PC-3 (cell line): ENCODE measurements around the gene ARMH4. TPM values are rescaled to one million over a fixed set of nuclear protein-coding genes. Genes with fewer than 3 reads are reported as not detected.

Experiments used
- ATAC-seq: fragments of 200-7000 bp; cut with Tn5 transposase; 2 replicates; pipeline ENCODE4 v1.9.1; 2020; ENCODE audit warnings: mild to moderate bottlenecking, moderate library complexity
- BruUV-seq: library from RNA; stranded (reverse); fragments of 400-500 nt; replicated peaks from 2 replicates; lab custom pipeline; 2021; lab: Mats Ljungman, UMichigan
- CTCF ChIA-PET: fragments of 300-600 bp; sonication (Branson Sonifier 250); formaldehyde crosslinking; loops from one replicate; lab custom pipeline; 2022; ENCODE audit warnings: antibody characterized with exemption; lab: Charles Lee
- POLR2A ChIA-PET: fragments of 300-600 bp; sonication (Branson Sonifier 250); formaldehyde crosslinking; loops from one replicate; lab custom pipeline; 2022; ENCODE audit warnings: antibody characterized with exemption; ENCODE audit not compliant: unreplicated experiment; lab: Charles Lee
- DNase-seq: peaks from one replicate; pipeline ENCODE4 v3.0.0-alpha.2; 2015
- H2AFZ ChIP-seq: fragments of 300-600 bp; sonication (generic); 2 replicates; pipeline ENCODE4 v1.6.0; 2016; ENCODE audit warnings: antibody characterized with exemption, low read length
- H3F3A ChIP-seq: fragments of 300-600 bp; sonication (generic); one replicate; pipeline ENCODE4 v1.6.0; 2017; ENCODE audit warnings: antibody characterized with exemption, low read length, control low read depth, mild to moderate bottlenecking; ENCODE audit not compliant: unreplicated experiment
- H3K27ac ChIP-seq: fragments of 300-600 bp; sonication (generic); 2 replicates; pipeline ENCODE4 v1.5.1; 2016; ENCODE audit warnings: mild to moderate bottlenecking, low read length
- H3K27me3 ChIP-seq: fragments of 300-600 bp; sonication (generic); 2 replicates; pipeline ENCODE4 v1.6.1; 2016; ENCODE audit warnings: low read length, mixed read lengths
- H3K36me3 ChIP-seq: fragments of 300-600 bp; sonication (generic); 2 replicates; pipeline ENCODE4 v1.6.1; 2016; ENCODE audit warnings: low read depth, mixed run types, low read length, mixed read lengths
- H3K4me1 ChIP-seq: fragments of 300-600 bp; sonication (generic); 2 replicates; pipeline ENCODE4 v1.5.1; 2016; ENCODE audit warnings: low read length; ENCODE audit not compliant: insufficient read depth
- H3K4me2 ChIP-seq: fragments of 300-600 bp; sonication (generic); 2 replicates; pipeline ENCODE4 v1.6.0; 2016; ENCODE audit warnings: low read length
- H3K4me3 ChIP-seq: fragments of 300-600 bp; sonication (generic); 2 replicates; pipeline ENCODE4 v1.5.1; 2016; ENCODE audit warnings: mild to moderate bottlenecking, low read length, mixed read lengths
- H3K79me2 ChIP-seq: fragments of 300-600 bp; sonication (generic); 2 replicates; pipeline ENCODE4 v1.6.1; 2017; ENCODE audit warnings: low read length, mixed read lengths
- H3K9ac ChIP-seq: fragments of 300-600 bp; sonication (generic); 2 replicates; pipeline ENCODE4 v1.6.0; 2016; ENCODE audit warnings: mild to moderate bottlenecking, low read length
- H3K9me2 ChIP-seq: fragments of 300-600 bp; sonication (generic); replicated peaks from 2 replicates; pipeline ENCODE4 v1.6.1; 2016; ENCODE audit warnings: mixed run types, low read length, mixed read lengths
- H3K9me3 ChIP-seq: fragments of 300-600 bp; sonication (generic); 2 replicates; pipeline ENCODE4 v1.6.1; 2016; ENCODE audit warnings: low read length, mixed read lengths
- H4K20me1 ChIP-seq: fragments of 300-600 bp; sonication (generic); 2 replicates; pipeline ENCODE4 v1.6.1; 2016; ENCODE audit warnings: low read length, mixed read lengths
- EZH2 ChIP-seq: fragments of 300-600 bp; sonication (generic); IDR thresholded peaks from one replicate; pipeline ENCODE4 v1.6.1; 2017; ENCODE audit warnings: antibody characterized with exemption, mild to moderate bottlenecking, low read length; ENCODE audit not compliant: unreplicated experiment
- EZH2phosphoT487 ChIP-seq: fragments of 300-600 bp; sonication (generic); IDR thresholded peaks from 2 replicates; pipeline ENCODE4 v1.6.1; 2018; ENCODE audit warnings: mild to moderate bottlenecking, antibody characterized with exemption, low read length, borderline replicate concordance
- intact Hi-C: fragments of 100-400 bp; cut with micrococcal nuclease; formaldehyde crosslinking; loops from 2 replicates; pipeline ENCODE4 v1.9.0; 2023
- total RNA-seq: library from RNA; depleted of rRNA; stranded (reverse); fragments of >200 nt; gene quantifications from 2 replicates; pipeline ENCODE4 v1.2.3, GENCODE V29; 2014
- TF ChIP-seq, protein P1 (sequence below): fragments of 300-600 bp; sonication (generic); conservative IDR thresholded peaks from 2 replicates; pipeline ENCODE4 v1.5.1; 2017; ENCODE audit warnings: antibody characterized with exemption, low read depth, mild to moderate bottlenecking, low read length

Gene ARMH4
- total RNA-seq, 1 experiment from 2014 or later, result 2.6 TPM

GRCh38 chr14:58077621-58078020 lies 74.4 kb downstream of the ARMH4 start:
- no TSS peak for BruUV-seq
- no peaks in the 10 kb centered on the region for H3K36me3 ChIP-seq
- H3K4me3 ChIP-seq, result no peak overlapping the region
- H3K9me2 ChIP-seq, result no peaks in the 10 kb centered on the region
- H3K79me2 ChIP-seq, result no peaks in the 10 kb centered on the region
- peaks cover 8% of the 10 kb centered on the region for H3F3A ChIP-seq
- H3K27me3 ChIP-seq, result peaks cover 7% of the 10 kb centered on the region; the same call in 1 of the 2 replicates
- TF ChIP-seq EZH2 (no peak), EZH2phosphoT487 (no peak)
- TF ChIP-seq, protein P1, sequence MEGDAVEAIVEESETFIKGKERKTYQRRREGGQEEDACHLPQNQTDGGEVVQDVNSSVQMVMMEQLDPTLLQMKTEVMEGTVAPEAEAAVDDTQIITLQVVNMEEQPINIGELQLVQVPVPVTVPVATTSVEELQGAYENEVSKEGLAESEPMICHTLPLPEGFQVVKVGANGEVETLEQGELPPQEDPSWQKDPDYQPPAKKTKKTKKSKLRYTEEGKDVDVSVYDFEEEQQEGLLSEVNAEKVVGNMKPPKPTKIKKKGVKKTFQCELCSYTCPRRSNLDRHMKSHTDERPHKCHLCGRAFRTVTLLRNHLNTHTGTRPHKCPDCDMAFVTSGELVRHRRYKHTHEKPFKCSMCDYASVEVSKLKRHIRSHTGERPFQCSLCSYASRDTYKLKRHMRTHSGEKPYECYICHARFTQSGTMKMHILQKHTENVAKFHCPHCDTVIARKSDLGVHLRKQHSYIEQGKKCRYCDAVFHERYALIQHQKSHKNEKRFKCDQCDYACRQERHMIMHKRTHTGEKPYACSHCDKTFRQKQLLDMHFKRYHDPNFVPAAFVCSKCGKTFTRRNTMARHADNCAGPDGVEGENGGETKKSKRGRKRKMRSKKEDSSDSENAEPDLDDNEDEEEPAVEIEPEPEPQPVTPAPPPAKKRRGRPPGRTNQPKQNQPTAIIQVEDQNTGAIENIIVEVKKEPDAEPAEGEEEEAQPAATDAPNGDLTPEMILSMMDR, result no peak
- H2AFZ ChIP-seq, result no peak overlapping the region
- POLR2A ChIA-PET, result interaction anchor here (0.5 kb wide), 1 partner anchor 18 kb away, joined by 3 read pairs; no protein-coding TSS in a partner anchor
- ATAC-seq, result no peak
- H3K4me2 ChIP-seq, result no peak overlapping the region
- intact Hi-C loops, result no loop called here
- peaks cover 12% of the 10 kb centered on the region for H3K4me1 ChIP-seq
- no peak for DNase-seq
- CTCF ChIA-PET, result no interaction called here
- H3K9me3 ChIP-seq, result no peaks in the 10 kb centered on the region
- H3K27ac ChIP-seq, result no peak overlapping the region
- H4K20me1 ChIP-seq, result no peaks in the 10 kb centered on the region
- no peak overlapping the region for H3K9ac ChIP-seq

- H3K27me3 ChIP-seq, result peaks cover 10% of the 10 kb centered on the region; the same call in 1 of the 2 replicates
- DNase-seq, result no peak
- H3K4me1 ChIP-seq, result no peaks in the 10 kb centered on the region; the same call in 1 of the 2 replicates
- no peak overlapping the region for H3K4me2 ChIP-seq
- no peaks in the 10 kb centered on the region for H3F3A ChIP-seq
- H3K79me2 ChIP-seq, result no peaks in the 10 kb centered on the region
- no peak overlapping the region for H3K9ac ChIP-seq
- H3K4me3 ChIP-seq, result no peak overlapping the region
- no TSS peak for BruUV-seq
- H3K27ac ChIP-seq, result no peak overlapping the region
- no peaks in the 10 kb centered on the region for H3K9me3 ChIP-seq
- H3K9me2 ChIP-seq, result no peaks in the 10 kb centered on the region
- POLR2A ChIA-PET, result interaction anchor here (0.8 kb wide), 1 partner anchor 185 kb away, joined by 4 read pairs; no protein-coding TSS in a partner anchor
- peak; percentile 16; the same call in 1 of the 2 replicates for ATAC-seq
- H4K20me1 ChIP-seq, result no peaks in the 10 kb centered on the region
- no peak overlapping the region for H2AFZ ChIP-seq
- intact Hi-C loops, result loop anchor here (1.0 to 5.0 kb wide), 4 partner anchors 31 to 681 kb away; partner anchors contain the start of gene NAA30
- TF ChIP-seq EZH2phosphoT487 (no peak), EZH2 (no peak)
- no peaks in the 10 kb centered on the region for H3K36me3 ChIP-seq
- CTCF ChIA-PET, result interaction anchor here (0.6 to 1.0 kb wide), 3 partner anchors 33 to 202 kb away, joined by 3 to 7 read pairs (median 3); no protein-coding TSS in a partner anchor
These were observed 78.5 kb downstream of the ARMH4 start for GRCh38 chr14:58073516-58073915.

- no peak overlapping the region for H3K9ac ChIP-seq
- BruUV-seq, result no TSS peak
- H3K79me2 ChIP-seq, result no peaks in the 10 kb centered on the region
- H3K4me1 ChIP-seq, result no peaks in the 10 kb centered on the region
- H3K27ac ChIP-seq, result no peak overlapping the region
- peak overlapping the region; percentile 18; the same call in 1 of the 2 replicates for H3K4me3 ChIP-seq
- POLR2A ChIA-PET, result no interaction called here
- no peaks in the 10 kb centered on the region for H4K20me1 ChIP-seq
- ATAC-seq, result peak; percentile 90
- no peaks in the 10 kb centered on the region for H3K9me3 ChIP-seq
- no peaks in the 10 kb centered on the region for H3K9me2 ChIP-seq
- CTCF ChIA-PET, result interaction anchor here (0.6 to 0.7 kb wide), 2 partner anchors 163 to 380 kb away, joined by 3 to 7 read pairs; no protein-coding TSS in a partner anchor
- no peaks in the 10 kb centered on the region for H3F3A ChIP-seq
- intact Hi-C loops, result loop anchor here (1.0 to 5.0 kb wide), 7 partner anchors 20 to 680 kb away; partner anchors contain the start of gene NAA30
- DNase-seq, result peak; percentile 95
- TF ChIP-seq, protein P1, result peak; percentile 97
- TF ChIP-seq EZH2 (no peak), EZH2phosphoT487 (no peak)
- H3K27me3 ChIP-seq, result peaks cover 20% of the 10 kb centered on the region; the same call in 1 of the 2 replicates
- H3K36me3 ChIP-seq, result no peaks in the 10 kb centered on the region
- H3K4me2 ChIP-seq, result peak overlapping the region; percentile 53
- peak overlapping the region; percentile 27 for H2AFZ ChIP-seq
These were observed 79.5 kb downstream of the ARMH4 start for GRCh38 chr14:58072288-58073071.
